ENCODE measurements around the gene MDH1B.
"Not testable (repeated sequence)": the region's sequence is repeated elsewhere in the genome, so short reads cannot be mapped to it uniquely, and the experiment has no call there.

Gene MDH1B

DNA sequence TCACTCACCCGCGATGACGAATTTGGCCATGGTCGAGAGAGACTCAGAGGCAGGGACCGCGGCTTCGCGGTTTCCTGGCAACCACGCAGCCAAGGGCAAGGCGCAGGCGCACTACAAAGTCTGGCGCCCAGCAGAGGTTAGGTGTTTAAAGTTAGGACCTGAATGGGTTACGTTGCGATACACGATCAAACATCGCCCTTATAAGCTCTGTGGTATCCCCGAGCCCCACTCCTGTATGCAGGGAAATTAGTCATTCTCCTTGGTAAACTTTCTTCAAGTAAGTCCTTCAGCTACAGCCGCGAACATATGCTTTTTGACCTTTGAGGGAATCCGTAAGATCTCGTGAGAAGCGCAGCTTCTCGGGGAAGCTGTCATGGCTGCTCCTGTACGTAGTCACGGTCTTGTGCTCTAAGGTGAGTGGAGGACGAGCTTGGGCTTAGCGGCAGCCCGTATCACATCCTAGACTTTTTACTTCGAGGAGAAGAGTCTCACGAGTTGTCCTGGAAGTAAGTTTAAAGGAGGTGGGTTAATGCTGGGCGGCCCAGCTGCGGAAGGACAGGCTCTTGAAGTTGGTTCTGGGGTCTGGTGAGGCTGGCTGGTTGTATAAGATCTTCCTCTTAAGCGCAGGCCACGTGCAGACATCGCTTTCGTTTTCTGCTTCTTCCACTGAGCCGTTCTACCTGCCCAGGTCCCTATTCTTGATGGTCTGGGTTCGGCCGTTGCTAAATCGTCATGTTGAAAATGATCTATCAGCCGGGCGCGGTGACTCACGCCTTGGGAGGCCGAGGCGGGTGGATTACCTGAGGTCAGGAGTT lies at the start of gene MDH1B, which contains the start of gene FASTKD2:
Gene MDH1B, minus strand, starts transcription at position 87 of the 815 bp plus-strand sequence. Its CDS starts 57 bp downstream, at position 30.
Gene FASTKD2, plus strand, starts transcription at position 365 of the 815 bp plus-strand sequence. CDS start 1,088 bp downstream, outside the sequence.
- Histone ChIP-seq H2AFZ (ENCODE audit: low read depth, low read length, severe bottlenecking) (peak within 1 kb of the TSS; percentile 89), H3K27me3 (ENCODE audit: low read length) (no peaks in the 10 kb centered on the region), H3K36me3 (ENCODE audit: low read length) (peaks cover 6% of the 10 kb centered on the region; the same call in 1 of the 2 replicates), H3F3A (ENCODE audit: insufficient read depth) (no peaks in the 10 kb centered on the region), H3K4me3 (ENCODE audit: insufficient read depth, low read length, poor library complexity, severe bottlenecking) (peak within 1 kb of the TSS; percentile 90), H3K27ac (ENCODE audit: low read depth, low read length) (peak within 1 kb of the TSS; percentile 68), H3K4me2 (ENCODE audit: low read depth, low read length, poor library complexity, severe bottlenecking) (peak within 1 kb of the TSS; percentile 93), H4K20me1 (ENCODE audit: low read depth, low read length) (no peaks in the 10 kb centered on the region), H3K9ac (ENCODE audit: low read length) (peak within 1 kb of the TSS; percentile 83), H3K9me3 (ENCODE audit: insufficient read depth, low read length) (no peaks in the 10 kb centered on the region), H3K9me2 (replicated peaks; ENCODE audit: insufficient read depth, low read length) (no peaks in the 10 kb centered on the region), H3K79me2 (ENCODE audit: insufficient read depth, low read length) (peaks cover 34% of the 10 kb centered on the region)
- no peak for TF ChIP-seq EZH2phosphoT487 (conservative IDR thresholded peaks at IDR 0.05; ENCODE audit: low read length)
- TF ChIP-seq, protein P1, sequence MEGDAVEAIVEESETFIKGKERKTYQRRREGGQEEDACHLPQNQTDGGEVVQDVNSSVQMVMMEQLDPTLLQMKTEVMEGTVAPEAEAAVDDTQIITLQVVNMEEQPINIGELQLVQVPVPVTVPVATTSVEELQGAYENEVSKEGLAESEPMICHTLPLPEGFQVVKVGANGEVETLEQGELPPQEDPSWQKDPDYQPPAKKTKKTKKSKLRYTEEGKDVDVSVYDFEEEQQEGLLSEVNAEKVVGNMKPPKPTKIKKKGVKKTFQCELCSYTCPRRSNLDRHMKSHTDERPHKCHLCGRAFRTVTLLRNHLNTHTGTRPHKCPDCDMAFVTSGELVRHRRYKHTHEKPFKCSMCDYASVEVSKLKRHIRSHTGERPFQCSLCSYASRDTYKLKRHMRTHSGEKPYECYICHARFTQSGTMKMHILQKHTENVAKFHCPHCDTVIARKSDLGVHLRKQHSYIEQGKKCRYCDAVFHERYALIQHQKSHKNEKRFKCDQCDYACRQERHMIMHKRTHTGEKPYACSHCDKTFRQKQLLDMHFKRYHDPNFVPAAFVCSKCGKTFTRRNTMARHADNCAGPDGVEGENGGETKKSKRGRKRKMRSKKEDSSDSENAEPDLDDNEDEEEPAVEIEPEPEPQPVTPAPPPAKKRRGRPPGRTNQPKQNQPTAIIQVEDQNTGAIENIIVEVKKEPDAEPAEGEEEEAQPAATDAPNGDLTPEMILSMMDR (IDR thresholded peaks at IDR 0.05; ENCODE audit: insufficient read depth, low read length, poor library complexity, severe bottlenecking) = no peak

DNA sequence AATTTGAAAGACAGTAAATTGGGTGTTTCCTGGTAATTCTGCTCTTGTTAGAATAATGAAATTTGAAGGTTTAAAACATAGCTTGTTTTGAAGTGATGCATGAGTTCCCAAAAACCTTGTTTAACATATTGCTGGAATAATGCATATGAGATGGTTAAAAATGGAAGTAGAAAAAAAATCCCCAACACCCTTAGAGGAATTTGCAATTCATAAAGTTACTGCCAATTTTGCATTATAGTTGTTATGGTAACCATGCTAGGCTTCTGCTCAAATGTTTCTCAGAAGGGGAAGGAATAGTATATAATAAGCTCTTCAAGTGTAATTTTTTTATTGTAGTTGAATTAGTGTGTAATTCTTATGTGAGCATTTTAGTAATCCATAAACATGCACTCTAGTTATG lies 49.4 kb upstream of the MDH1B start:
- H3F3A ChIP-seq (ENCODE audit: insufficient read depth) = no peaks in the 10 kb centered on the region
- TF ChIP-seq, protein P1 (IDR thresholded peaks at IDR 0.05; ENCODE audit: insufficient read depth, low read length, poor library complexity, severe bottlenecking) = no peak
- no peaks in the 10 kb centered on the region for H3K27me3 ChIP-seq (ENCODE audit: low read length)
- H3K9me2 ChIP-seq (replicated peaks; ENCODE audit: insufficient read depth, low read length) = no peaks in the 10 kb centered on the region
- H3K4me3 ChIP-seq (ENCODE audit: insufficient read depth, low read length, poor library complexity, severe bottlenecking) = no peak overlapping the region
- H3K79me2 ChIP-seq (ENCODE audit: insufficient read depth, low read length) = no peaks in the 10 kb centered on the region
- no peak overlapping the region for H2AFZ ChIP-seq (ENCODE audit: low read depth, low read length, severe bottlenecking)
- no peak overlapping the region for H3K4me2 ChIP-seq (ENCODE audit: low read depth, low read length, poor library complexity, severe bottlenecking)
- H4K20me1 ChIP-seq (ENCODE audit: low read depth, low read length) = no peaks in the 10 kb centered on the region
- H3K36me3 ChIP-seq (ENCODE audit: low read length) = no peaks in the 10 kb centered on the region
- H3K9me3 ChIP-seq (ENCODE audit: insufficient read depth, low read length) = no peaks in the 10 kb centered on the region
- H3K27ac ChIP-seq (ENCODE audit: low read depth, low read length) = no peak overlapping the region
- no peak overlapping the region for H3K9ac ChIP-seq (ENCODE audit: low read length)

DNA sequence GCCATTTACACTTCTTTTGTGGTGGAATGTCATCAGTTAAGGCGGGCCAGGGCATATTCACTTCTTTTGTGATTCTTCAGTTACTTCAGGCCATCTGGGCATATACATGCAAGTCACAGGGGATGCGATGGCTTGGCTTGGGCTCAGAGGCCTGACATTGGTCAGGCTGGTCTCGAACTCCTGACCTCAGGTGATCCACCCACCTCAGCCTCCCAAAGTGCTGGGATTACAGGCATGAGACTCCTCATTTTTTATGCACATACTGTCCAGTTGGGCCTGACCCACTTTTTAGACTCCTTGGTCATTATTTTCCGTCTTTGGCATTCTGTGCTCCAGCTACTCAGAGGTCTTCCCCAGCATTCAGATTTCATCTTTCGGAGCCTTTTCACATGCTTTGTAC lies 47.3 kb upstream of the MDH1B start:
- H3K27ac ChIP-seq (ENCODE audit: low read depth, low read length); H2AFZ ChIP-seq (ENCODE audit: low read depth, low read length, severe bottlenecking); H3K9me2 ChIP-seq (replicated peaks; ENCODE audit: insufficient read depth, low read length); H3K36me3 ChIP-seq (ENCODE audit: low read length); H3K79me2 ChIP-seq (ENCODE audit: insufficient read depth, low read length); H3K4me3 ChIP-seq (ENCODE audit: insufficient read depth, low read length, poor library complexity, severe bottlenecking); H3K9ac ChIP-seq (ENCODE audit: low read length); H3F3A ChIP-seq (ENCODE audit: insufficient read depth); H3K4me2 ChIP-seq (ENCODE audit: low read depth, low read length, poor library complexity, severe bottlenecking); H3K27me3 ChIP-seq (ENCODE audit: low read length); H3K9me3 ChIP-seq (ENCODE audit: insufficient read depth, low read length); H4K20me1 ChIP-seq (ENCODE audit: low read depth, low read length): not testable (repeated sequence)

DNA sequence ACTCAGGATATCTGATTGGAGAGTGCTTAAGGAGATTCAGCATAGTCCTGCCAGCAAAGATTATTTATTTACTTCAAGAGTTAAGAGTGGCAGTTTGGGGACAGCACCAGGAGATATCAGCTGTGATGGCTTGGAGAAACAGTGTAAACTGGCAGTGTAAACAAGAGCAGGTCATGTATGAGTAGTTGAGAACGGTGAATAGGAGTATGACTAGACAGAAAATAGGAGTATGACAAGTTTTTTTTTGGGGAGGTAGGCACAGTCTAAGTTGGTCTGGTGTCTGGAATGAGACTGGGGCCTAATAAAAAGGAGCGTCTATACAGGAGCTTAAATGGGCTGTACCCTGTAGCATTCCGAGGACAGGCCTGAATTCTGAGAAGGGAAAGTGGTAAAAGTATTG lies 42.5 kb upstream of the MDH1B start:
- not testable (repeated sequence) for H3K9ac ChIP-seq (ENCODE audit: low read length)

More for the DNA sequence above, 42.5 kb upstream of the MDH1B start:
- not testable (repeated sequence) for H3K27me3 ChIP-seq (ENCODE audit: low read length); H2AFZ ChIP-seq (ENCODE audit: low read depth, low read length, severe bottlenecking); H3K9me2 ChIP-seq (replicated peaks; ENCODE audit: insufficient read depth, low read length); H3K9me3 ChIP-seq (ENCODE audit: insufficient read depth, low read length); H3K4me3 ChIP-seq (ENCODE audit: insufficient read depth, low read length, poor library complexity, severe bottlenecking); H3K79me2 ChIP-seq (ENCODE audit: insufficient read depth, low read length); H3K27ac ChIP-seq (ENCODE audit: low read depth, low read length); H4K20me1 ChIP-seq (ENCODE audit: low read depth, low read length); H3K4me2 ChIP-seq (ENCODE audit: low read depth, low read length, poor library complexity, severe bottlenecking); H3K36me3 ChIP-seq (ENCODE audit: low read length); H3F3A ChIP-seq (ENCODE audit: insufficient read depth)

Data from SU-DHL-6 (cell line).